ENCODE measurements around the gene LYPLA2.

LYPLA2 gene

GRCh38 chr1:23807453-23807852 lies 16.5 kb downstream of the LYPLA2 start:
- peaks cover 2% of the 10 kb centered on the region for H3K36me3 ChIP-seq (replicated peaks)
- DNase-seq, result no peak
- in situ Hi-C loops (cut with HindIII; ENCODE audit: low pct_ligation_motif_present, low sequenced_read_pairs), result no loop called here

DNA sequence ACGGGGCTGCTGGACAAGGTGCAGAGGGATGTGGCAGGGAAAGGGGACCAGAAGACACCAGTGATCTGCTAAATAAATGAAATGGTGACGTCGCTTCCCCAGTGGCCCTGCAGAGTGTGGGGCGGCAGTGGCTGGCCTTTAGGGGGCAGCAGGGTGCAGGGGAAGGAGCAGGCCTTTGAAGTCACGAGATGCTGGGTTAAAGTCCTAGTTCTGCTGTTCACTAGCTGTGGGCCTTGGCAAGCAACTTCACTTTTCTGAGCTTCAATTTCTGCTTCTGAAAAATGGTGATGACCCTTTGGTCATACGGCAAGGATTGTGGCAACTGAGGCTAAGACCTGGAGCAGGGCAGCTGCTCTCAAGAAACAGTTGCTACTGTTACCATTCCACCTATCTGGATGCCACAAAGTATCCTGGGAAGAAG lies 18.8 kb downstream of the LYPLA2 start:
- TF ChIP-seq, protein P1, sequence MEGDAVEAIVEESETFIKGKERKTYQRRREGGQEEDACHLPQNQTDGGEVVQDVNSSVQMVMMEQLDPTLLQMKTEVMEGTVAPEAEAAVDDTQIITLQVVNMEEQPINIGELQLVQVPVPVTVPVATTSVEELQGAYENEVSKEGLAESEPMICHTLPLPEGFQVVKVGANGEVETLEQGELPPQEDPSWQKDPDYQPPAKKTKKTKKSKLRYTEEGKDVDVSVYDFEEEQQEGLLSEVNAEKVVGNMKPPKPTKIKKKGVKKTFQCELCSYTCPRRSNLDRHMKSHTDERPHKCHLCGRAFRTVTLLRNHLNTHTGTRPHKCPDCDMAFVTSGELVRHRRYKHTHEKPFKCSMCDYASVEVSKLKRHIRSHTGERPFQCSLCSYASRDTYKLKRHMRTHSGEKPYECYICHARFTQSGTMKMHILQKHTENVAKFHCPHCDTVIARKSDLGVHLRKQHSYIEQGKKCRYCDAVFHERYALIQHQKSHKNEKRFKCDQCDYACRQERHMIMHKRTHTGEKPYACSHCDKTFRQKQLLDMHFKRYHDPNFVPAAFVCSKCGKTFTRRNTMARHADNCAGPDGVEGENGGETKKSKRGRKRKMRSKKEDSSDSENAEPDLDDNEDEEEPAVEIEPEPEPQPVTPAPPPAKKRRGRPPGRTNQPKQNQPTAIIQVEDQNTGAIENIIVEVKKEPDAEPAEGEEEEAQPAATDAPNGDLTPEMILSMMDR (IDR thresholded peaks at IDR 0.05; ENCODE audit: low read depth, low read length, missing control alignments), result peak; percentile 94
- in situ Hi-C loops (cut with HindIII; ENCODE audit: low pct_ligation_motif_present, low sequenced_read_pairs), result no loop called here
- H3K36me3 ChIP-seq (replicated peaks), result peaks cover 5% of the 10 kb centered on the region
- H3K27me3 ChIP-seq (replicated peaks), result no peaks in the 10 kb centered on the region
- H3K4me3 ChIP-seq (ENCODE audit: low read depth, low read length), result no peak overlapping the region
- H3K27ac ChIP-seq, result no peak overlapping the region
- peak; percentile 63 for DNase-seq

More at GRCh38 chr1:23807453-23807852, 16.5 kb downstream of the LYPLA2 start:
- Histone ChIP-seq H3K27ac (no peak overlapping the region), H3K27me3 (replicated peaks) (no peaks in the 10 kb centered on the region), H3K4me3 (ENCODE audit: low read depth, low read length) (no peak overlapping the region)
- TF ChIP-seq, protein P1 (IDR thresholded peaks at IDR 0.05; ENCODE audit: low read depth, low read length, missing control alignments), result no peak

- Histone ChIP-seq H3K27me3 (replicated peaks) (no peaks in the 10 kb centered on the region), H3K36me3 (replicated peaks) (peaks cover 6% of the 10 kb centered on the region), H3K4me3 (ENCODE audit: low read depth, low read length) (no peak overlapping the region), H3K27ac (no peak overlapping the region)
- DNase-seq, result no peak
- TF ChIP-seq, protein P1 (IDR thresholded peaks at IDR 0.05; ENCODE audit: low read depth, low read length, missing control alignments), result peak; percentile 85
- in situ Hi-C loops (cut with HindIII; ENCODE audit: low pct_ligation_motif_present, low sequenced_read_pairs), result no loop called here
Observed at GRCh38 chr1:23810818-23811540, 20.0 kb downstream of the LYPLA2 start.

- in situ Hi-C loops (cut with HindIII; ENCODE audit: low pct_ligation_motif_present, low sequenced_read_pairs), result no loop called here
- DNase-seq, result no peak
- Histone ChIP-seq H3K27me3 (replicated peaks) (no peaks in the 10 kb centered on the region), H3K27ac (no peak overlapping the region), H3K36me3 (replicated peaks) (peaks cover 20% of the 10 kb centered on the region), H3K4me3 (ENCODE audit: low read depth, low read length) (no peak overlapping the region)
- TF ChIP-seq, protein P1 (IDR thresholded peaks at IDR 0.05; ENCODE audit: low read depth, low read length, missing control alignments), result no peak
Observed at GRCh38 chr1:23814016-23814415, 23.1 kb downstream of the LYPLA2 start.

- H3K27me3 ChIP-seq (replicated peaks), result no peaks in the 10 kb centered on the region
- in situ Hi-C loops (cut with HindIII; ENCODE audit: low pct_ligation_motif_present, low sequenced_read_pairs), result no loop called here
- no peak overlapping the region for H3K4me3 ChIP-seq (ENCODE audit: low read depth, low read length)
- H3K27ac ChIP-seq, result no peak overlapping the region
- H3K36me3 ChIP-seq (replicated peaks), result peaks cover 20% of the 10 kb centered on the region
- TF ChIP-seq, protein P1 (IDR thresholded peaks at IDR 0.05; ENCODE audit: low read depth, low read length, missing control alignments), result no peak
- DNase-seq, result no peak
Observed at GRCh38 chr1:23816361-23816760, 25.4 kb downstream of the LYPLA2 start.

DNA sequence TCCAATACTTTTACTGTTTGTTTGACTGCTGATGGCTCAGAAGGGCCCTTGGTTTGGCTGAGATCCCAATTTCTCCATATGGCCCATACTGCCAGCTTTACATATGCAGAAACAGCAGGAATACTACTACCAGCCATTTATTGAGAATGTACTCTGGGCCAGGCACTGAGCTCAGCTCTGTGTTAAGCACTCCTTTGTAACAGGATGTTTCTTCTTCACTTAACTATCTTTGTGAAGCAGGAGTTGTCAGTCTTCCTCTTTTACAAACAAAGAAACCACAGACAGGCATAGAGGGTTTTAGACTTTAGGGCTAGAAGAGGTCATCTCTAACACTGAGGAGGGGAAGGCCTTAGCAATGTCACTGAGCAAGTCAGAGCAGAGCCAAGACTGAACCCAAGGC lies 26.0 kb downstream of the LYPLA2 start:
- DNase-seq, result no peak
- Histone ChIP-seq H3K27ac (no peak overlapping the region), H3K4me3 (ENCODE audit: low read depth, low read length) (no peak overlapping the region), H3K27me3 (replicated peaks) (no peaks in the 10 kb centered on the region), H3K36me3 (replicated peaks) (peaks cover 20% of the 10 kb centered on the region)
- in situ Hi-C loops (cut with HindIII; ENCODE audit: low pct_ligation_motif_present, low sequenced_read_pairs), result no loop called here
- TF ChIP-seq, protein P1 (IDR thresholded peaks at IDR 0.05; ENCODE audit: low read depth, low read length, missing control alignments), result no peak
